Panc1 (cell line): ENCODE results near the gene RCOR3.
"Not testable (repeated sequence)": the region's sequence is repeated elsewhere in the genome, so short reads cannot be mapped to it uniquely, and the experiment has no call there.

Source experiments
- POLR2AphosphoS5 ChIP-seq: IDR thresholded peaks from 2 replicates; pipeline ENCODE4 v1.6.1; 2012; ENCODE audit warnings: mild to moderate bottlenecking, low read depth, low read length, moderate library complexity
- REST ChIP-seq, 2 experiments: IDR thresholded peaks; 2 replicates each; pipeline ENCODE4 v1.6.1; 2011 to 2012; ENCODE audit warnings: low read depth in 2 of 2, control low read depth in 1 of 2, low read length in 1 of 2, mild to moderate bottlenecking in 1 of 2, moderate library complexity in 1 of 2; ENCODE audit not compliant: insufficient read depth in 1 of 2
- SIN3A ChIP-seq: IDR thresholded peaks from 2 replicates; pipeline ENCODE4 v1.6.1; 2012; ENCODE audit warnings: low read depth, mild to moderate bottlenecking, low read length, moderate library complexity, borderline replicate concordance; ENCODE audit not compliant: insufficient read depth
- TCF7L2 ChIP-seq: IDR thresholded peaks from 2 replicates; pipeline ENCODE4 v1.6.1; 2011; ENCODE audit warnings: mild to moderate bottlenecking, low read depth, low read length, inconsistent platforms
- TF ChIP-seq, protein P1 (sequence below): fragments of 450-650 bp; IDR thresholded peaks from 2 replicates; pipeline ENCODE4 v1.5.1; 2017; ENCODE audit warnings: mild to moderate bottlenecking

GRCh38 chr1:211240567-211240966 is 18.6 kb upstream of the RCOR3 start:
- TF ChIP-seq, protein P1, sequence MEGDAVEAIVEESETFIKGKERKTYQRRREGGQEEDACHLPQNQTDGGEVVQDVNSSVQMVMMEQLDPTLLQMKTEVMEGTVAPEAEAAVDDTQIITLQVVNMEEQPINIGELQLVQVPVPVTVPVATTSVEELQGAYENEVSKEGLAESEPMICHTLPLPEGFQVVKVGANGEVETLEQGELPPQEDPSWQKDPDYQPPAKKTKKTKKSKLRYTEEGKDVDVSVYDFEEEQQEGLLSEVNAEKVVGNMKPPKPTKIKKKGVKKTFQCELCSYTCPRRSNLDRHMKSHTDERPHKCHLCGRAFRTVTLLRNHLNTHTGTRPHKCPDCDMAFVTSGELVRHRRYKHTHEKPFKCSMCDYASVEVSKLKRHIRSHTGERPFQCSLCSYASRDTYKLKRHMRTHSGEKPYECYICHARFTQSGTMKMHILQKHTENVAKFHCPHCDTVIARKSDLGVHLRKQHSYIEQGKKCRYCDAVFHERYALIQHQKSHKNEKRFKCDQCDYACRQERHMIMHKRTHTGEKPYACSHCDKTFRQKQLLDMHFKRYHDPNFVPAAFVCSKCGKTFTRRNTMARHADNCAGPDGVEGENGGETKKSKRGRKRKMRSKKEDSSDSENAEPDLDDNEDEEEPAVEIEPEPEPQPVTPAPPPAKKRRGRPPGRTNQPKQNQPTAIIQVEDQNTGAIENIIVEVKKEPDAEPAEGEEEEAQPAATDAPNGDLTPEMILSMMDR: not testable (repeated sequence)
- TF ChIP-seq POLR2AphosphoS5; REST (IDR thresholded peaks at IDR 0.05; ENCODE audit: insufficient read depth in 1 of 2, low read depth in 2 of 2, low read length in 1 of 2); SIN3A; TCF7L2: not testable (repeated sequence)
